CD14-positive monocyte (primary cell): ENCODE data around the gene COQ8A. TPM values are rescaled to one million over a fixed set of nuclear protein-coding genes. Genes with fewer than 3 reads are reported as not detected.
"Not testable (repeated sequence)": the region's sequence is repeated elsewhere in the genome, so short reads cannot be mapped to it uniquely, and the experiment has no call there.

Experiments
- DNase-seq, 3 donors: peaks; one replicate each; pipeline ENCODE4 v3.0.0-alpha.2; 2011 to 2022
- H2AFZ ChIP-seq: 2 replicates; pipeline ENCODE4 v1.6.0; 2012; ENCODE audit warnings: mild to moderate bottlenecking, low read depth, low read length, inconsistent platforms; ENCODE audit not compliant: insufficient read depth, poor library complexity, severe bottlenecking
- H3K27ac ChIP-seq, 2 donors: 1 replicate in 1 of 2; 2 replicates in 1 of 2; pipeline ENCODE4 v1.5.1; 2012 to 2013; ENCODE audit warnings: low read length in 2 of 2, control low read depth in 1 of 2, inconsistent platforms in 1 of 2, low read depth in 1 of 2, mild to moderate bottlenecking in 1 of 2
- H3K27me3 ChIP-seq, 2 donors: one replicate each; pipeline versions ENCODE4 v1.6.0 to v1.6.1; 2011 to 2013; ENCODE audit warnings: low read length in 2 of 2; ENCODE audit not compliant: control insufficient read depth in 2 of 2, insufficient read depth in 2 of 2
- H3K36me3 ChIP-seq, 2 donors: replicated peaks in 1 of 2; 1 replicate in 1 of 2; 2 replicates in 1 of 2; pipeline versions ENCODE4 v1.5.1 to v1.6.1; 2012 to 2013; ENCODE audit warnings: low read length in 2 of 2, control low read depth in 1 of 2, inconsistent platforms in 1 of 2, mild to moderate bottlenecking in 1 of 2; ENCODE audit not compliant: insufficient read depth in 2 of 2, control insufficient read depth in 1 of 2
- H3K4me1 ChIP-seq, 2 donors: 1 replicate in 1 of 2; 2 replicates in 1 of 2; pipeline versions ENCODE4 v1.5.1 to v1.6.1; 2012 to 2013; ENCODE audit warnings: low read length in 2 of 2, control low read depth in 1 of 2, inconsistent platforms in 1 of 2, mild to moderate bottlenecking in 1 of 2, moderate library complexity in 1 of 2; ENCODE audit not compliant: insufficient read depth in 2 of 2, control insufficient read depth in 1 of 2
- H3K4me2 ChIP-seq: replicated peaks from 2 replicates; pipeline ENCODE3; 2012; ENCODE audit warnings: low read length, moderate library complexity, mild to moderate bottlenecking; ENCODE audit not compliant: poor library complexity, severe bottlenecking; ENCODE audit errors: extremely low read depth
- H3K4me3 ChIP-seq, 3 experiments: fragments of 200-600 bp in 1 of 3; sonication (generic) in 1 of 3; replicated peaks in 1 of 3; 1 replicate in 2 of 3; 2 replicates in 1 of 3; pipeline ENCODE4 v1.5.1; 2011 to 2013; ENCODE audit warnings: low read length in 3 of 3, mild to moderate bottlenecking in 3 of 3, control low read depth in 2 of 3, low read depth in 2 of 3, inconsistent platforms in 1 of 3, moderate library complexity in 1 of 3
- H3K79me2 ChIP-seq: 2 replicates; pipeline ENCODE4 v1.6.0; 2012; ENCODE audit warnings: mild to moderate bottlenecking, control low read depth, inconsistent platforms, low read length, moderate library complexity; ENCODE audit not compliant: insufficient read depth
- H3K9ac ChIP-seq: 2 replicates; pipeline ENCODE4 v1.6.0; 2017; ENCODE audit warnings: low read length, mild to moderate bottlenecking; ENCODE audit not compliant: insufficient read depth, poor library complexity, severe bottlenecking
- H3K9me3 ChIP-seq, 2 donors: replicated peaks in 1 of 2; 1 replicate in 1 of 2; 2 replicates in 1 of 2; pipeline versions ENCODE4 v1.5.1 to v1.6.1; 2012 to 2013; ENCODE audit warnings: low read length in 2 of 2, control low read depth in 1 of 2; ENCODE audit not compliant: control insufficient read depth in 1 of 2, insufficient read depth in 1 of 2
- H4K20me1 ChIP-seq: 2 replicates; pipeline ENCODE4 v1.6.0; 2012; ENCODE audit warnings: mild to moderate bottlenecking, low read length, control low read depth, moderate library complexity; ENCODE audit not compliant: insufficient read depth
- H3K27ac Mint-ChIP-seq, 7 donors: one replicate each; pipeline ENCODE4 v1.8.0; 2020; ENCODE audit warnings: mild to moderate bottlenecking in 7 of 7, mixed read lengths in 7 of 7, moderate library complexity in 6 of 7, inconsistent platforms in 2 of 7
- H3K27me3 Mint-ChIP-seq, 3 donors: one replicate each; pipeline ENCODE4 v1.8.0; 2021 to 2022; ENCODE audit warnings: low read depth in 3 of 3, mild to moderate bottlenecking in 3 of 3, mixed read lengths in 3 of 3, moderate library complexity in 3 of 3, inconsistent platforms in 1 of 3
- H3K36me3 Mint-ChIP-seq, 2 donors: one replicate each; pipeline ENCODE4 v1.8.0; 2020; ENCODE audit warnings: mixed read lengths in 2 of 2, inconsistent platforms in 1 of 2, mild to moderate bottlenecking in 1 of 2
- H3K4me1 Mint-ChIP-seq: one replicate; pipeline ENCODE4 v1.8.0; 2020; ENCODE audit warnings: mild to moderate bottlenecking, mixed read lengths
- H3K4me3 Mint-ChIP-seq, 2 donors: one replicate each; pipeline ENCODE4 v1.8.0; 2020; ENCODE audit warnings: mild to moderate bottlenecking in 2 of 2, mixed read lengths in 2 of 2, moderate library complexity in 1 of 2
- H3K9me3 Mint-ChIP-seq, 7 donors: one replicate each; pipeline ENCODE4 v1.8.0; 2020 to 2022; ENCODE audit warnings: mixed read lengths in 7 of 7, mild to moderate bottlenecking in 6 of 7, moderate library complexity in 6 of 7, inconsistent platforms in 2 of 7
- WGBS: methylation state at CpG from one replicate; pipeline ENCODE4 v1.1.5; 2013; ENCODE audit warnings: missing lambda C conversion rate; ENCODE audit not compliant: insufficient coverage; 5-methylcytosine and 5-hydroxymethylcytosine counted together
- intact Hi-C, 2 donors: fragments of 100-400 bp; cut with micrococcal nuclease; formaldehyde crosslinking; loops; one replicate each; pipeline versions ENCODE4 v1.15.0 to v1.15.1; 2023
- polyA plus RNA-seq, 3 donors: library from polyadenylated mRNA; depleted of rRNA in 1 of 3; unstranded in 2 of 3; stranded (reverse) in 1 of 3; fragments of 300-500 nt in 2 of 3; fragments of >200 nt in 1 of 3; fragmentation: Illumina TruSeq in 2 of 3; gene quantifications; 1 replicate in 2 of 3; 2 replicates in 1 of 3; pipeline ENCODE4 v1.2.3, GENCODE V29; 2012 to 2021
- TF ChIP-seq, protein P1 (sequence below): fragments of 200-600 bp; IDR thresholded peaks from one replicate; pipeline ENCODE4 v1.8.0; 2022; ENCODE audit warnings: antibody characterized with exemption, mild to moderate bottlenecking

COQ8A gene
- polyA plus RNA-seq, 3 donors = 33.1 to 44.7 (median 38.2) TPM

DNA sequence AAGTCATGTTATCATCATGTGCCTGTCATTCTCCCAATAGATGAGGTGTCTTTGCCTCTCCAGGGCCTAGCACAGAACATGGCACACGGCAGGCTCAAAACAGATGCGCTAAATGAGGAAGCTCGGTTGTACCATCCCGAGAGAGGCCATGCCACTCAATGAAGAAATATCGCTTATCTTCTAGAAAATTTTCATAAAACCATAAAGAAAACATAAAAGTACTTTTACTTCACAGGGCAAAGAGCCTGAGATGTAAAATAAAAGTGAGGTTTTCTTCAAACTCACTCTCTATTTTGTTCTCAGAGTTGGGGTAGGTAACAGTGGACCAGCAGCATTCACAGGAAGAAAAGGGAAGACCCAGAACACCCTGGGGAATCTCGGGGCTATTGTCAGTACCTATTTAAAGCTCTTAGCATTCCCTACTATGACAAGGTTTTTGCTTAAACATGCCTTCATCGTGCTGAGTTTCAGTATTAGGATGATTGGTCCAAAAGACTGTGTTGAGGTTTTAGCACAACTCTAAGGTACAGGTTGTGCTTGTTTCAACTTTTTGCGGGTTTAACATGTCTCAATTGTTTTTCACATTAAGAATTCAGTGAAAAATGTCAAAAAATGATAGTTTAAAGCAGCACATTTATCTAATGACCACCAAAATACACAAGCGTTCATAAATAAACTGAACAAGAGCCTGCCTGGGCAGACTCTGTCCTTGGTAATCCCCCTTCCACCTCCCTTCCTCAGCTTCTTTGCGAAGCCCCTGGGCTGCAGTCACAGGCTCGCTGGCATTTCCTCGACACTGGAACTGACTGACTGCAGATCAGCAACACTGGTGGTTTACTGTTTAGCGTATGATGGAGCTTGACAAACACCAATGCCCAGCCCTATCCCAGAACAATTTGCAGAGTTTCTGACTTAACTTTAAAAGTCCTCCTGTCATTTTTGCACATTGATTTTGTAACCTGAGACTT is 55.6 kb downstream of the COQ8A start:
- no peak overlapping the region for H3K4me3 ChIP-seq
- Mint-ChIP-seq H3K36me3 (peaks cover 0 to 4% of the 10 kb centered on the region in 2 donors), H3K27me3 (no peaks in the 10 kb centered on the region), H3K27ac (peak overlapping the region in 2 of 7 donors; percentile 59 to 66), H3K4me3 (no peak overlapping the region), H3K9me3 (peaks cover 0 to 4% (median 0%) of the 10 kb centered on the region in 7 donors), H3K4me1 (peaks cover 11% of the 10 kb centered on the region)
- no peak overlapping the region for H2AFZ ChIP-seq
- H3K79me2 ChIP-seq = no peaks in the 10 kb centered on the region
- H3K4me1 ChIP-seq = peaks cover under 1% of the 10 kb centered on the region in 2 donors
- H3K9me3 ChIP-seq = no peaks in the 10 kb centered on the region
- no peak for DNase-seq
- H3K27me3 ChIP-seq = no peaks in the 10 kb centered on the region
- H3K9ac ChIP-seq = no peak overlapping the region
- TF ChIP-seq, protein P1, sequence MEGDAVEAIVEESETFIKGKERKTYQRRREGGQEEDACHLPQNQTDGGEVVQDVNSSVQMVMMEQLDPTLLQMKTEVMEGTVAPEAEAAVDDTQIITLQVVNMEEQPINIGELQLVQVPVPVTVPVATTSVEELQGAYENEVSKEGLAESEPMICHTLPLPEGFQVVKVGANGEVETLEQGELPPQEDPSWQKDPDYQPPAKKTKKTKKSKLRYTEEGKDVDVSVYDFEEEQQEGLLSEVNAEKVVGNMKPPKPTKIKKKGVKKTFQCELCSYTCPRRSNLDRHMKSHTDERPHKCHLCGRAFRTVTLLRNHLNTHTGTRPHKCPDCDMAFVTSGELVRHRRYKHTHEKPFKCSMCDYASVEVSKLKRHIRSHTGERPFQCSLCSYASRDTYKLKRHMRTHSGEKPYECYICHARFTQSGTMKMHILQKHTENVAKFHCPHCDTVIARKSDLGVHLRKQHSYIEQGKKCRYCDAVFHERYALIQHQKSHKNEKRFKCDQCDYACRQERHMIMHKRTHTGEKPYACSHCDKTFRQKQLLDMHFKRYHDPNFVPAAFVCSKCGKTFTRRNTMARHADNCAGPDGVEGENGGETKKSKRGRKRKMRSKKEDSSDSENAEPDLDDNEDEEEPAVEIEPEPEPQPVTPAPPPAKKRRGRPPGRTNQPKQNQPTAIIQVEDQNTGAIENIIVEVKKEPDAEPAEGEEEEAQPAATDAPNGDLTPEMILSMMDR = no peak
- no peak overlapping the region for H3K27ac ChIP-seq
- no peaks in the 10 kb centered on the region for H3K36me3 ChIP-seq
- H3K4me2 ChIP-seq = no peak overlapping the region
- intact Hi-C loops = no loop called here
- 96% methylated on average over 7 of the region's 13 CpGs for WGBS
- no peaks in the 10 kb centered on the region for H4K20me1 ChIP-seq

DNA sequence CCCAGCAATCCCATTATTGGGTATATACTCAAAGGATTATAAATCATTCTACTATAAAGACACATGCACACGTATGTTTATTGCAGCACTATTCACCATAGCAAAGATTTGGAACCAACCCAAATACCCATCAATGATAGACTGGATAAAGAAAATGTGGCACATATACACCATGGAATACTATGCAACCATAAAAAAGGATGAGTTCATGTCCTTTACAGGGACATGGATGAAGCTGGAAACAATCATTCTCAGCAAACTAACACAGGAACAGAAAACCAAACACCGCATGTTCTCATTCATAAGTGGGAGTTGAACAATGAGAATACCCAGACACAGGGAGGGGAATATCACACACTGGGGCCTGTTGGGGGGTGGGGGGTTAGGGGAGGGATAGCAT is 59.5 kb downstream of the COQ8A start:
- H3K9me3 ChIP-seq, H3K79me2 ChIP-seq, H3K27ac ChIP-seq, H3K27me3 Mint-ChIP-seq, H3K27me3 ChIP-seq, H2AFZ ChIP-seq, H3K36me3 ChIP-seq, H3K36me3 Mint-ChIP-seq, H3K9me3 Mint-ChIP-seq, intact Hi-C loops, H4K20me1 ChIP-seq, H3K27ac Mint-ChIP-seq, H3K4me1 ChIP-seq, DNase-seq, H3K4me2 ChIP-seq, H3K4me3 Mint-ChIP-seq, H3K4me3 ChIP-seq, H3K9ac ChIP-seq: not testable (repeated sequence)
- peaks cover 14% of the 10 kb centered on the region for H3K4me1 Mint-ChIP-seq
- no CpG with 5 or more reads among the region's 2 CpGs for WGBS
